Esophagus muscularis mucosa (tissue), 4 donors: ENCODE results near the gene CDHR4. TPM values are rescaled to one million over a fixed set of nuclear protein-coding genes. Genes with fewer than 3 reads are reported as not detected.

Experiments
- DNase-seq: peaks from one replicate; pipeline ENCODE4 v3.0.0-alpha.2; 2017; ENCODE audit errors: extremely low spot score
- H3K27ac ChIP-seq, 4 donors: fragments of 200-600 bp; sonication (generic); replicated peaks in 1 of 4; 1 replicate in 3 of 4; 2 replicates in 1 of 4; pipeline ENCODE4 v1.5.1; 2016 to 2019; ENCODE audit warnings: mild to moderate bottlenecking in 1 of 4
- H3K27me3 ChIP-seq, 4 donors: fragments of 200-600 bp; sonication (generic); one replicate each; pipeline versions ENCODE4 v1.5.1 to v1.6.0; 2016 to 2019
- H3K36me3 ChIP-seq, 4 donors: fragments of 200-600 bp; sonication (generic); one replicate each; pipeline ENCODE4 v1.5.1; 2016 to 2019
- H3K4me1 ChIP-seq, 4 donors: fragments of 200-600 bp; sonication (generic); one replicate each; pipeline ENCODE4 v1.5.1; 2016 to 2019
- H3K4me3 ChIP-seq, 4 donors: fragments of 200-600 bp; sonication (generic); 1 replicate in 2 of 4; 2 replicates in 2 of 4; pipeline ENCODE4 v1.5.1; 2016 to 2019; ENCODE audit warnings: mild to moderate bottlenecking in 4 of 4, moderate library complexity in 1 of 4
- H3K9me3 ChIP-seq, 4 donors: fragments of 200-600 bp; sonication (generic); 1 replicate in 3 of 4; 2 replicates in 1 of 4; pipeline ENCODE4 v1.5.1; 2016 to 2019
- CTCF ChIP-seq, 3 experiments: fragments of 200-600 bp in 2 of 3; fragments of 450-650 bp in 1 of 3; sonication (generic) in 2 of 3; IDR thresholded peaks; one replicate each; pipeline ENCODE4 v1.5.1; 2017 to 2019; ENCODE audit warnings: antibody characterized with exemption in 3 of 3, mild to moderate bottlenecking in 2 of 3, moderate library complexity in 1 of 3
- EP300 ChIP-seq: sonication (generic); formaldehyde crosslinking; IDR thresholded peaks from one replicate; pipeline ENCODE4 v1.6.1; 2017; ENCODE audit warnings: antibody characterized with exemption
- POLR2A ChIP-seq: fragments of 450-650 bp; IDR thresholded peaks from one replicate; pipeline ENCODE4 v1.6.1; 2017; ENCODE audit warnings: antibody characterized with exemption, moderate library complexity, mild to moderate bottlenecking, low read depth
- POLR2AphosphoS5 ChIP-seq, 2 donors: sonication (generic); formaldehyde crosslinking; IDR thresholded peaks; one replicate each; pipeline ENCODE4 v1.6.1; 2017; ENCODE audit warnings: antibody characterized with exemption in 2 of 2
- WGBS: methylation state at CpG from one replicate; pipeline ENCODE4 v1.1.5; 2018; 5-methylcytosine and 5-hydroxymethylcytosine counted together
- intact Hi-C: fragments of 100-400 bp; cut with DNase I; formaldehyde crosslinking; loops from one replicate; pipeline ENCODE4 v1.15.1; 2023
- total RNA-seq, 4 donors: library from RNA; depleted of rRNA; stranded (reverse); fragments of >200 nt; gene quantifications; one replicate each; pipeline versions ENCODE4 v1.1.0 to v1.2.1, GENCODE V29; 2016

Gene CDHR4
- total RNA-seq = under 1 TPM in 1 of 4 donors, not detected in 3; 0.17 TPM

GRCh38 chr3:49799761-49800160, at the start of gene CDHR4:
Gene CDHR4 (minus strand): TSS chr3:49799873. CDS start chr3:49799812, 61 bp downstream.
- Histone ChIP-seq H3K4me3 (no peak within 1 kb of the TSS), H3K27ac (peak within 1 kb of the TSS in 1 of 4 donors; percentile 35), H3K9me3 (no peaks in the 10 kb centered on the region), H3K36me3 (no peaks in the 10 kb centered on the region), H3K27me3 (peaks cover 0 to 4% (median 0%) of the 10 kb centered on the region in 4 donors), H3K4me1 (peaks cover 15 to 33% (median 31%) of the 10 kb centered on the region in 4 donors)
- intact Hi-C loops = no loop called here
- TF ChIP-seq CTCF (IDR thresholded peaks at IDR 0.05) = no peak
- no peak for TF ChIP-seq EP300
- no peak for TF ChIP-seq POLR2A
- TF ChIP-seq POLR2AphosphoS5 (IDR thresholded peaks at IDR 0.05) = peak in 1 of 2 donors; percentile 5
- WGBS = 50% methylated on average over 3 of the region's 4 CpGs
- DNase-seq = no peak

- TF ChIP-seq POLR2A = no peak
- no peak for TF ChIP-seq CTCF (IDR thresholded peaks at IDR 0.05)
- no peak for TF ChIP-seq POLR2AphosphoS5 (IDR thresholded peaks at IDR 0.05)
- TF ChIP-seq EP300 = no peak
- no peaks in the 10 kb centered on the region for H3K27me3 ChIP-seq
- H3K36me3 ChIP-seq = peaks cover 0 to 18% (median 0%) of the 10 kb centered on the region in 4 donors
- peaks cover 0 to 7% (median 2%) of the 10 kb centered on the region in 4 donors for H3K4me1 ChIP-seq
- H3K4me3 ChIP-seq = no peak overlapping the region
- no peaks in the 10 kb centered on the region for H3K9me3 ChIP-seq
- no peak for DNase-seq
- 81% methylated on average over 3 of the region's 3 CpGs for WGBS
- intact Hi-C loops = no loop called here
- H3K27ac ChIP-seq = no peak overlapping the region
Observed at GRCh38 chr3:49845694-49846093, 46.0 kb upstream of the CDHR4 start.

GRCh38 chr3:49844464-49845183, 45.0 kb upstream of the CDHR4 start:
- H3K36me3 ChIP-seq = peaks cover 0 to 18% (median 0%) of the 10 kb centered on the region in 4 donors
- no peaks in the 10 kb centered on the region for H3K9me3 ChIP-seq
- no peaks in the 10 kb centered on the region for H3K27me3 ChIP-seq
- H3K4me3 ChIP-seq = no peak overlapping the region
- peaks cover 7 to 17% (median 12%) of the 10 kb centered on the region in 4 donors for H3K4me1 ChIP-seq
- WGBS = 88% methylated on average over 5 of the region's 5 CpGs
- no peak for TF ChIP-seq POLR2A
- TF ChIP-seq POLR2AphosphoS5 (IDR thresholded peaks at IDR 0.05) = no peak
- no peak for TF ChIP-seq CTCF (IDR thresholded peaks at IDR 0.05)
- no peak for TF ChIP-seq EP300
- intact Hi-C loops = loop anchor here (5.0 kb wide), 1 partner anchor 58 kb away; the partner anchor contains the start of gene MST1R
- no peak for DNase-seq
- H3K27ac ChIP-seq = no peak overlapping the region

- H3K9me3 ChIP-seq = no peaks in the 10 kb centered on the region
- H3K36me3 ChIP-seq = peaks cover 0 to 18% (median 0%) of the 10 kb centered on the region in 4 donors
- H3K4me3 ChIP-seq = no peak overlapping the region
- intact Hi-C loops = loop anchor here (5.0 kb wide), 1 partner anchor 59 kb away; the partner anchor contains the start of gene MST1R
- peaks cover 14 to 26% (median 20%) of the 10 kb centered on the region in 4 donors for H3K4me1 ChIP-seq
- DNase-seq = no peak
- H3K27ac ChIP-seq = no peak overlapping the region
- no peaks in the 10 kb centered on the region for H3K27me3 ChIP-seq
- 100% methylated on average over 3 of the region's 3 CpGs for WGBS
- TF ChIP-seq POLR2A (no peak), POLR2AphosphoS5 (IDR thresholded peaks at IDR 0.05) (no peak), CTCF (IDR thresholded peaks at IDR 0.05) (no peak), EP300 (no peak)
Observed at GRCh38 chr3:49842843-49843517, 43.3 kb upstream of the CDHR4 start.
